Measurements from ENCODE around the gene ANKDD1B.

The ANKDD1B gene

DNA sequence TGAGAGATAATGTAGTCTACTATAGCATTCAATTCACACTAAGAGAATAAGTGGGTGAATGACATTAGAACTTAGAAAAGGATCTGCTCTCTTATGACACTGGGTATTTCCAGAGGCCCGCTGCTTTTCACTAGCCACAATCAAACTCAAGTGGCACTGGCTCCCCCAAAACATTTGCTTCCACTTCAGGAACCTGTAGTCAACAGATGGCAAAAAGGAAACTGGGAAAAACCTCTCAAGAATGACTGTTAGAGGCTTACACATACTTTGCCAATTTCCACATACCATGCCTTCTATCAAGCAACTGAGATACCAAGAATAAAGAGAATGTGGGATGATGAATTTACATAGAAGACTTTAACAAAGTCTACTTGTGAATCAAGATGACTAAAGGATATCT is 94.8 kb downstream of the ANKDD1B start:
- DNase-seq (ENCODE audit: low read depth) = peak; percentile 29

DNA sequence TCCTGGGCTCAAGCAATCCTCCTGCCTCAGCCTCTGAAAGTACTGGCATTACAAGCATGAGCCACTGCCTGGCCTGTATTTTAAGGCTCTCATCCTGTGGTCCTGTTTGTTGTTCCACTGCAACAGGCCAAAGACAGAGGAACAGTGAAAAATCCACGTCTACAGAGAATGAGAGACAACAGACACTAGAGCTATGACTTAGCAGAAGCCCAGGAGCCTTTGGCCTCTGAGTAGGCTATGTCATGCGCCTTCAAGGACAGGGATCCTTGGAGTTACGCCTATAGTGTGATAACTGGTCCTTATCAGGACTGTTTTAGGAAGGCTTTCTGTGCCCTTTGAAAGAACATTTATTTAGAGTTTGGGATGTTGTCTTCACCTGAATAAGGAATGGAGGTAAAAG is 95.5 kb downstream of the ANKDD1B start:
- no peak for DNase-seq (ENCODE audit: low read depth)

DNA sequence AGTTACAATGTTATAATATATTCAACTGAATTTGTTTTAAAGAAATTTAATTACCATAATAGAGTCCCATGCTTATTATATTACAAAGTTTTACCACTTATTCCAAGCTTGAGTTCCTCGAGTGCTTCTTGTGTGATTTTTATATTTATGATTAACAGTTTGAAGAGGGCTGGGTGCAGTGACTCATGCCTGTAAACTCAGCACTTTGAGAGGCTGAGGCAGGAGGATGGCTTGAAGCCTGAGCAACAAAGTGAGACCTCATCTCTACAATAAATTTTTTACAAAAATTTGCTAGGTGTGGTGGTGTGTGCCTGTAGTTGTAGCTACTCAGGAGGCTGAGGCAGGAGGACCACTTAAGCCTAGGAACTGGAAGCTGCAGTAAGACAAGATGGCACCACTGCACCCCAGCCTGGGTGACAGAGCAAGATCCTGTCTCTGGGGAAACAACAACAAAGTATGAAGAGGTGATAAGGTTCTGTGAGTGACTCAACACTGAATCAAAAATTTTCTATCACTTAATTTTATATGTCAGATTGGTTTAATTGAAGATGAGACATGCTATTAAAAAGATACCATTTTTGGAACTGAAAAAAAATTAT is 96.8 kb downstream of the ANKDD1B start:
- DNase-seq (ENCODE audit: low read depth) = peak; percentile 9

DNA sequence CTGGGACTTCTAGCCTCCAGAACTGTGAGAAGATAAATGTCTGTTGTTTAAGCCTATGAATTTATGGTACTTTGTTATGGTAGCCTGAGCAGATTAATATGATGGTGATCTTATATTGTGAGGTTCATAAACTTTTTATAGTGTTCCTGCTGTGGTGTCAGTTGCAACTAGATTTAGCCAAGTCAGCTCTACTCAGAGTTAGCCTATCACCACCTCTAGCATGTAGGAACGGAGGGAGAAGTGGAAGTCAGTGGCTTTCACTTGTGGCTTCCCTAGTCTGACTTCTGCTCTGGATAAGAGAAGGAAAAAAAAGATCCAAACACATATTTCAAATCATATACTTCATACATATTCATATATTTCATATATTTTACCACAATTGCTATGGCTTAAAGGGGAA is 99.4 kb downstream of the ANKDD1B start:
- DNase-seq (ENCODE audit: low read depth) = no peak

DNA sequence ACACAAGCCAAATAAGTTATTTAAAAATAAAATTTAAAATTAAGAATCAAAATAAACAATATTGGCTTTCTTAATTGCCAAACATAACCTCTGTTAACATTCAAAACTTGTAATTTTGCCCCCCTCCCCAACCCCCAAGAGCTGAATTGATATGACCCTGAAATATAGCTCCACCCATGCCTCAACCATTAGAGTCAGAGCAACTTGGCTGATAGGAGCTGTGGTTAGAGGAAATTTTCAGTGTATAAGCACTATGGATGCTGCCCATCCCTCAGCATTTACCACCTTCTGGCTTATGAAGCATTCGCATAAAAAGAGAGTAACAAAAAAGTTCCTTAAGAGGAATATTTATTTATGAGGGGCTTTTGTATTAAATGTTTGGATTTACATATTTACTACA is 99.9 kb downstream of the ANKDD1B start:
- no peak for DNase-seq (ENCODE audit: low read depth)

DNA sequence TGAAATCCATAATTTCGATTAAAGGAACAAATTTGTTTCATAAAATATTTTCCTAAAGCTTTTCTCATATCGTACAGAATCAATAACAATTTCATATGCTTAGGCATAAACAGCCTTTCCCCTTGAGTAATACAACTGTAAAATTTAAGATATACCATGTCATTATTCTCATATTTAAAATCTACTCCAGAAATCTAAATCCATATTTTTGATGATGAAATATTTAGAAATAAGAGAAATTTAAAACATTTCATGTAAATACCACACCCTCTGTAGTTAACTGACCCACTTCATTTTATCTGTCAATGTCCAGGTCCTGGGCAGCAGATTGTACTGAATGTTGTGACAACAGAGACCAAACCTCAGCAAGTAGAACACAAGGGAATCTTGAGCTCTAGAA is 100.8 kb downstream of the ANKDD1B start:
- DNase-seq (ENCODE audit: low read depth) = no peak

DNA sequence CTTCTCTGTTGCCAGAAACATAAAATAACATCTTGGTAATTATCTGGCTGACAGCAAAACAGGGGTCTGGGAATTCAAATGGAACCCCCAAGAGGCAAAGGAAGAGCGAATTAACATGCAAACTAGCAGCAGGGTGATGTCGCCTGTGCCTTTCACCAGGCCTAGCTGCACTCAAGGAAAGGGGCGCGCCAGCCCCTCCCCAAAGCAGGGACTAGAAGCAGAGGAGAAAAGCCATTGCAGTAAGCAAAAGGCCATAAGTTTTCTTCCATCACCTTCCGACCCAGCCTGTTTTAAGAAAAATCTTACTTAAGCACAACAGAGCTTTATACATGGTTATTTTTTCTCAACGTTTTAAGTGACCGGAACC is 105.4 kb downstream of the ANKDD1B start:
- no peak for DNase-seq (ENCODE audit: low read depth)

DNA sequence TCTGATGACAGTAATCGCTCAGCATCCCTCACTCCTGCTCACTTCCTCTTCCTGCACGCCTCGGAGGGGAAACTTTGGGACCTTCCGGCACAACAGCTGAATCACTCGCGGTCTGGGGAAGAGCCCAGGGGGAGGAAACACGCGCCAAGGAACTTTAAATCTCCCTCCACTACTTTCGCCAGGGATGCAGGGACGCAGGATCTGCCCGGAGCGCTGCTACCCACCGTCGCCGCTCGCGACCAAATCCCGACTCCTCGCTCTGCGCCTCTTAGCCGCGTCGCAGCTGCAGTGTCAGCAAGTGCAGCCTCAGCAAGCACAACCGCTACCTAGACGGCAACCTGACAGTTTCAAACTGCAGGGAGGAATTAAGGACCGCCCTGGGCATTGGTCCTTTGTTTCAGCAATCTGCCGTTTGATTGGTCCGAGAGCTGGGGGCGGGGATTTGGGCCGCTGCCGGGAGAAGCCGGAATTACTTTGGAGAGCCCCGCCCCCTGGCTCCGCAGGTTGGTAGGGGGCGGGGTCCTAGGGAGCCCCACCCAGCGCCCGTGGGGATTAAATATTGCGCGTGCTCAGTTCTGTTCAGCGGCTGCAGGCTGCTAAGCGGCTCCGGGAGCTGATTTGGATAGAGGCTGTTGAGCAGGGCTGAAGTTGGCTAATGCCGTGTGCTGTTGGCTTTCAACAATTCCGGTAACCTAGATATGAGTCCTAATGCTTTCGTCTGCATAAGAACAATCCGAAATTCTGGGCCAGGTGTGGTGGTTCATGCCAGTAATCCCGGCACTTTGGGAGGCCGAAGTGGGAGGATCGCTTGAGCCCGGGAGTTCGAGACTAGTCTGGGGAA is 106.0 kb downstream of the ANKDD1B start, which contains the start of gene POC5:
Gene POC5 (minus strand): TSS at position 356 of the 841 bp plus-strand sequence. CDS start 4,500 bp downstream, outside the sequence.
- peak; percentile 93 for DNase-seq (ENCODE audit: low read depth)

DNA sequence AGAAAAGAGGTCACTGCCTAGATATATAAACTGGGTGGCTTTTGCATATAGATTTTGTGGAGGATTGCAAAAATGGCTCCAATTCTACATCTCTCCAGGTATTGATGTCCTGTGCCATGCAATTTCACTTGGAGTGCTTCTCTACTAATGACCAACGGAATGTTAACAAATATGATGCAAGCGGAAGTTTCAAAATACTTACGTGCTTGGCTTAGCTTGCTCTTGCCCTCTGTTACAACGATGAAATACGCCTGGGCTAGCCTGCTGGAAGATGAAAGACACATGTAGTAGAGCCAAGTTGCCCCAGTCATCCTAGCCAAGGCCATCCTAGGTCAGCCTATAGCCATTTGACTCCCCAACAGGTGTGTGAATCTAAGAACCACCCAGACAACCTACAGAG is 109.6 kb downstream of the ANKDD1B start:
- DNase-seq (ENCODE audit: low read depth) = peak; percentile 7
